ENCODE measurements around the gene BGN.

Gene BGN

DNA sequence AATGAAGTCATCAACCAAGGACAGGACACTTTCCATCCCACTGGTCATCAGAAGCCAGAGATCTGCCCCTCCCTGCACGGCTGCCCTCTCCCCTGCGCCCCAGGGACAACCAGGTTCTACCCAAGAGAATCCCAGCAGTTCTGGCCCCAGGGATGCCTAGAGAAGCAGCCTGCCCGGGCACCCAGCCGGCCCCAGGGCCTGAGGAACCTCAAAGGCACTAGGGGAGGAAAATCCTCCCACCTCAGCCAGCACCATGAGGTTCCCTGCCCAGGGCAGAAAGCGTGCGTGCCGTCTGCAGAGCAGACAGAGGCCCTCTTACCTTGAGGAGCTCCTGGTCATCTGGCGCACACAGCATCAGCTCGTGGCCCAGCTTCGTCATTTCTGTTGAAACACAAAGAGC, 32.5 kb upstream of the BGN start:
- no peak for DNase-seq

DNA sequence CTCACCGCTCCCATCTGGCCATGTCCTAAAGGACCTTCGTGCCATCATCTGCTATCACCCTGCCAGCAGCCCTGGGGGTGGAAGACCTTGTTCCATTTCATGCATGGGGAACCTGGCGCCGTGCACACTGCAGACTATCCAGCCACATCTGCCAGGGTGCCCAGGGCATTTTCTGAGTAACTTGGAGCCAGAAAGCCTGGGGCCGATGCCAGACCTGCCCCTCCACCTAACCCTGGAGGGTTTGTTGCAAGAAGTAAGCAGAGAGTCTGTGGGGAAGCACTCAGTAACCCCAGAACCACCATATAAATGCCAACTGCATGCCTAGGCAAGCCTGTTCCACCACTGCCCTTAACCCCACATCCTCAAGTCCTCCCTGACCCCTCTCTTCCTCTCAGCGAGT, 31.7 kb upstream of the BGN start:
- DNase-seq: no peak

GRCh38 chrX:153463556-153463955, 31.2 kb upstream of the BGN start:
- no peak for DNase-seq

DNA sequence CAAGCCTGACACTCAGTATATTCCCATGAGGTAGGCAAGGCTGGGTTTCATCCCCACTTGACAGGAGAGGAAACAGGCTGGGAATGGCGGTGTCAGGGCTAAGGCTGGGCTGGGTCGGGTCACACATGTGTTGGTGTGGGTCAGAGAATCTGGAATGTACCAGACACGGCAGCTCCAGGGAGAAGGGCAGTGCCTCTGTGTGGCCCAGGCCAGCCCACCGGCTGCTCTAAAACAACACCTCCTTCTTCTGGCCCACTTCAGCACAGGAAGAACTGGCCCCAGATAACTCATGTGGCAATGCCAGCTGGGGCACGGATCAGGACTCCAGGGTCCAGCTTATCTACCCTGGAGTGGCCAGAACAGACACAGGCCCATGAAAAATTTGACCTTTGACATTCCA, 30.7 kb upstream of the BGN start:
- no peak for DNase-seq

DNA sequence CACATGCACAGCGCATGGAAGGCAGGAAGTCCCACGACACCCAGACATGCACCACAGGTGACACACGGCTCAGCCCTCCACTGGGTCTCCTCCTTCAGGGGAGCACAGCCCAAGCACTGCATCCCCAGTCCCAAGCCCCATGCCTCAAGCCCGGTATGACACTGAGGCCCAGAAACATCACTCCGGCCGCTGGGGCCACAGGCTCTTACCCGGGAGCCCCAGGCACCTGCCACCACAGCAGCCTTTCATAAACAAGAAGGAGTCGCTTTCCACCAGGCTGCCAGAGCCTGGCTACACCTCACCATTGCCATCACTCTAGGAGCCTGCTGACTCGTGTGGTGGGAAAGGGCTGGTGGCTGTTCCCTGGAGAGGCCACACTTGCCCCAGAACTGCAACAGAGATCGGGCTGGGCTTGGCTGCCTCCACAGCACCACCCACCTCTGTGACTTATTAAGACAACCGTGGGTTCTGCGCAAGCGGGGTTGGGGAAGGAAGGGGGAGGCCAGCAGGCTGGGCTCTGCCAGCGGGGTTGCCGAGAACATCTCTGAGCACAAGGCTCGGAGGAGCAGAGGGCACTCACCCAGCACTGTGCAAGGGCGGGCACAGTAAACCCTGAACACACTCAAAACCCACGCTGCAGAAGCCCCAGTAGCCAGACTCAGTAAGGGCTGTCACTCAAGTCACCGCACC, 28.9 kb upstream of the BGN start:
- DNase-seq: no peak

GRCh38 chrX:153468008-153468580, 26.7 kb upstream of the BGN start:
- DNase-seq: no peak

DNA sequence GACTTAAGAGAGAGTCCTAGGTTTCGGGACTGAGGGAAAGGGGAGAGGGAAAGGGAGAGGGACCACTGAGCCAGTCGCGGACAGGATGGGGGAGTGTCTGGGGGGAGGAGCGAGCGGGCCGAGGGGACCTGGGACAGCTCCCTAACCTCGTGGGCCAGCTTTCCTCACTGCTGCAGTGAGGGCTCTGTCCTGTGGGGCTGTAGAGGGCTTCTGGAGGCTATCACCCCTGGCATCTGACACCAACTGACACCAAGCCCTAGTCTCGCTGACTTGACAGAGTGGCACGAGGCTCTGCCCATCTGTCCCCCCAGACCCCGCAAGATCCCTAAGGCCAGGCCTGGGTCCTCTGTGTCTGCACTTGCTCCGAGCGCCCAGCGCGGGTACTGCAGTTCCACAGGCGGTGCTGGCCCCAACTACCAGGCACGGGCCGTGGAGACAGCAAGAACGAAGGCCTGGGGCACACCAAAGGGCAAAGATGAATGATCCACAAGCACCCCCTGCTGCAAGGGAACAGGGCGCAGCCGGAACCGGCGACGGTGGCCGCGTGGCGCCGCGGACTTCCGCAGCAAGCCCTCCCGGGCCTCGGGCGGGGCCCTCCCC, 24.9 kb upstream of the BGN start:
- DNase-seq: peak; percentile 3 to 13

DNA sequence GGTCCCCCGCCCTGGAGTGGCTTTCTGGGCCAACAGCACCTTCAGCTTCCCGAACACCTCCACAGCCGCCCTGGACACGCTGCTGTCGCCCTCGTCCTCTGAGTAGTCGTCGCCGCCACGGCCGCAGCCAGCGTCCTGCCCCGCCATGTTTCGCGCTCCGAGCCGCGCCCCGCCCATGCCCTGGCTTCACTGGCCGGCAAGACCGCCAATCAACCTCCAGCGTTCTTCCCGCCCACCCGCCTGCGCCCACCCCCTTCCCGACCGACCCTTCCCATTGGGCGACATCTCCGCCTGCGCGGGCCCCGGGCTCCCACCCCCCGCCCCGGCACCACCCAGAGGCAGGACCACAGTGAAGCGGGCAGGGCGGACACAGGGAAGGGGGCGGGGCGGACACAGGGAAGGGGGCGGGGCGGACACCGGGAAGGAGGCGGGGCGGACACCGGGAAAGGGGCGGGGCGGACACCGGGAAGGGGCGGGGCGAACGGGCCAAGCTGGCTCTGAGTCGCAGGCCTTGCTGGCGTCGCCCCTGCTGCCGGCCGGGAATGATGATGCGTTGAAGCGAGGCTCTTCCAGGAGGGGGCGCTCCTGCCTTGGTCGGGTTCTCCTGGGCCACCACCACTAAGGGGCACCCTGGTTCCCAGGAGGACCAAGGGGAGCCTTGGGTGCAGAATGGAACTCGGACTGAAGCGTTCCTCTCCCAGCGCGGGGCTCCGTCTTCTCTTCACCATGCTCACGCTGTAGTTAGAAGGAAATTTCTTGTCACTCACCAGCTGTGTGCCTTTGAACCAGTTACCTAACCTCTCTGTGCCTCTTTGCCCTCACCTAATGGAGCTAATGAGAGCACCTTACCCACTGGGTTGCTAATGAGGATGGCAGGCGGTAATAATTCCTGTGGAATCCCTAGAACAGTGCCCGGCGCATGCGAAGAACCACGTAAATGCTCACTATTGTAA, 24.1 kb upstream of the BGN start, which contains the start of gene HAUS7:
TSS of gene HAUS7 (minus strand) at position 166 of the 953 bp plus-strand sequence. CDS start at position 147, 19 bp downstream.
- peak; percentile 69 to 70 for DNase-seq

GRCh38 chrX:153471663-153472280, 23.0 kb upstream of the BGN start:
- DNase-seq: no peak

- DNase-seq: no peak
Measured at GRCh38 chrX:153473126-153473525, 21.7 kb upstream of the BGN start.

DNA sequence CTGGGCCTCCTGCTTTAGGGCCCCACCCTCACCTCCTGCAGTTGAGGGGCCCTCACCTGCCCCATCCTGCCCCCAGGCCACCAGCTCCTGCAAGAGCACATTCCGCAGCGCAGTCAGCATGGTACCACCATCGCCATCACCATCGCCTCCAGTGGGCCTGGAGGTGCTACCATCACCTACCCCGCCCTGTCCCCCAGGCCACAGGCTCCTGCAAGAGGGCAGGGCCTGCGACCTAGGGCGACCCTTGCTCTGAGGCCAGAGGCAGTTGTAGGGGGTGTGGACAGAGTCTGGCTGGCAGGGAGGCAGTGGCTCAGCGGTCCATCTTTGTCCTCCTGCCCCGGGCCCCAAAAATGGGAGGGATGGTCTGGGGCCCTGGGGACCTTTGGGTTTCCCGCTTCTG, 20.5 kb upstream of the BGN start:
- no peak for DNase-seq

- DNase-seq: no peak
Measured at GRCh38 chrX:153474718-153475117, 20.1 kb upstream of the BGN start.

DNA sequence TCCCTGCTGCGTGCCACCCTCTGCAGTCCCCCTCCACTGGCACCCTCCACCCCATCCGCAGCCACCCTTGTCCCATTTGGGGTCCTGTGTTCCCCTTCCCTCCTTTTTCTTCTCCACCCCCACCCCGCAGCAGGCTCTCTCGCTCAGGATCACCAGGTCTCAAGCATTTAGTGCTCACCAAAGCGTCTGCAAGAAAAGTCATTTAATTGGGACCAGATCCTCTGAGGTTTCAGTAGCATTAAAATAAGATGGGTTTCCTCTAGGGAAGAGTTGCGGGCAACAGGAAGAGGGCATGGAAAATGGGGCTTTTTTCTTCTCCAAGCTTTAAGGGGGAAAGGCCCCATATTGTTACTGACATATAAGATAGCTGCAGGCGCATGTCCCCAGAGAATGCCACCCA, 19.5 kb upstream of the BGN start:
- DNase-seq: no peak

GRCh38 chrX:153475751-153476281, 19.0 kb upstream of the BGN start:
- no peak for DNase-seq

GRCh38 chrX:153476666-153477363, 18.0 kb upstream of the BGN start:
- DNase-seq: no peak

DNA sequence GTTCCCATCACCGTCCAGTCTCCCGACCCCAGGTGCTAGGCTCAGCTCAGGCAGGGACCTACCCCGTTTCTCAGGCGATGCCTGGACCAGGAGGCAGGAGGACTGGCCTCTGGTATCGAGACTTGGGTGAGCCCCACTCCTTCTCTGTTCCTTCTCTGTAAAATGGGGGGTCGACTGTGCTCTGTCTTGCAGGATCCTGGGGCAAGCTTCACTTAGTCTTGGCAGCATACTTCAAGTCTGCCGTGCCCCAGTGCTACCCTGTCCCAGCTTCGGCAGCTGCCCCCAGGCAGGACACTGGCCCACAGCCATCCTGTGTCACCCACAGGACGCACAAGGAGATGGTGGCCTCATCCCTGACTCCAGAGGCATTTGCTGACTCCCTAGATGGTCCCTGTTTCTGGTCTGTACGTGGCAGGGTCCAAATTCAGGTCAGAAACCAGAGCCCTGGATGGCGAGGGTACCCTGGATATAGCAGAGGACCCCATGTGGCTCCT, 17.4 kb upstream of the BGN start:
- DNase-seq: no peak

DNA sequence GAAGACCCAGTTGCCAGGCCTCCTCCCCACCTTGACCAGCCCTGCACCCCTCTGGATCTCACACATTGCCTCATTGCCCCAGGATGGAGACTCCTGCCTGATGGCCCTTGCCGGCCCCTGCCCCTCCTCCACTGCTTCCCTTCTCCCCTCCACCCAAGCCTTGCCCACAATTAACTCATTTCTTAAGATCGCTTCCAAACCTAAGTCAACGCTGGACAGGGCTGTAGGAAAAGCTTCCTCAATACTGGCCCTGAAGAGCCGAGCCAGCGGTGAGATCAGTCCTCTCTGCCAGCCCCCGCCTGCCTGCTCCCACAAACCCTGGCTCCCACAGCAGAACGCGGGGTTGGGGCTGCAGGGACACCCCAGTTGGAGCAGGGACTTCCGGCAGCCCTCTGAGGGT, 16.9 kb upstream of the BGN start:
- no peak for DNase-seq

DNA sequence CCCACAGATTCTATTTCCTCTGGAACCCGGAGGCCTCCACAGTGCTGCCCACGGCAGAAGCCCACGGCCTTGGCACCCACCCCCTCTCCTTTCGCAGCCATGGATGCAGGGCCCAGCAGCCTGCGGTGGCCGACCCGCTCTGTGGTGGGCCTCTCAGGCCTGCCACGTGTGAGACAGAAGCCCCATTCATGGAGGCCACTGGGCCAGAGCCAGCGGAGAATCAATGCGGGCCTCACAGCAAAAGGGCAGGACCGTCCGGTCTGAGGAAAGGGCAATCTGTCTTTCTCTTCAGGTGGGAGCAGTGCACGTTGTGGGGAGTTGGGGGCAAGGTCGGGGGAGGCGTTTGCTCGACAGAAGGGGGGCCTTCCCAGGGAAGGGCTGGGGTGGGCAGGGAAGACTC, 16.0 kb upstream of the BGN start:
- DNase-seq: no peak

- DNase-seq: no peak
Measured at GRCh38 chrX:153481043-153481442, 13.7 kb upstream of the BGN start.

DNA sequence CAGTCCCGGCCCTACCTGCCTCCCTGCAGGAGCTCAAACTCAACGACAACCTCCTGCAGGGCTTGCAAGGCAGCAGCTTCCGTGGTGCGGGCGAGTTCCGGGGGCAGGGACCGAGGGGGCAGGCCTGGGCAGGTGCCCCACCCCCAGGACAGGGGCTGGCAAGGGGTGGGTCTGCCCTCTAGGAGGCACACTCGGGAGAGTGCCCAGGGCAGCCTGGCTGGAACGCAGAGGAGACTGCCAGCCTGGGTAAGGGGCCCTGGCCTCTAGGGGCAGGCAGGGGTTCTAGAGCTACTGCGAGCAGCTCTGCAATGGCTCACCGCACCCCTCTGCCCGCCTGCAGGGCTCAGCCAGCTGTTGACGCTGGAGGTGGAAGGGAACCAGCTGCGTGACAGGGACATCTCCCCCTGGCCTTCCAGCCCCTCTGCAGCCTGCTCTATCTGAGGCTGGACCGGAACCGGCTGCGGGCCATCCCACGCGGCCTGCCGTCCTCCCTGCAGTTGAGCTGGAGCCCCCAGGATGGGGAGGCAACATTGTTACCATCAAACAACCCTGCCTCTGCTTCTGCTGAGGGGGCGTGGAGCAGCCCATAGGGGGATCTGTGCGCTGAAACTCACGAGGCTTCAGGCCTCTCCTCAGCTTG, 12.3 kb upstream of the BGN start:
- no peak for DNase-seq

GRCh38 chrX:153485396-153486080, 9.2 kb upstream of the BGN start:
- no peak for DNase-seq

All from AML-193 (cell line).